Stimulated activated CD8-positive, alpha-beta memory T cell treated with anti-CD3 and anti-CD28 coated beads, Interleukin-4, amount 100 ng/mL, for 48 hours (primary cell): ENCODE results near the gene DCAF15.

Experiments
- DNase-seq: peaks from one replicate; pipeline ENCODE4 v3.0.0-alpha.2; 2020

Gene DCAF15

GRCh38 chr19:13995878-13996765, 43.8 kb downstream of the DCAF15 start:
- no peak for DNase-seq

- no peak for DNase-seq
Measured at GRCh38 chr19:13996928-13997630, 44.8 kb downstream of the DCAF15 start.

GRCh38 chr19:13997631-13997962, 45.3 kb downstream of the DCAF15 start:
- no peak for DNase-seq

- no peak for DNase-seq
Measured at GRCh38 chr19:13998426-13998825, 46.1 kb downstream of the DCAF15 start.

GRCh38 chr19:13999085-13999484, 46.8 kb downstream of the DCAF15 start:
- no peak for DNase-seq

- DNase-seq: no peak
Measured at GRCh38 chr19:14000691-14001375, 48.5 kb downstream of the DCAF15 start.

- DNase-seq: peak; percentile 39
Measured at GRCh38 chr19:14002571-14003250, 50.4 kb downstream of the DCAF15 start.

- DNase-seq: peak; percentile 43
Measured at GRCh38 chr19:14003251-14004055, 51.1 kb downstream of the DCAF15 start.

GRCh38 chr19:14004619-14005348, 52.5 kb downstream of the DCAF15 start:
- no peak for DNase-seq

- DNase-seq: peak; percentile 96
Measured at GRCh38 chr19:14005349-14006084, 53.2 kb downstream of the DCAF15 start.

GRCh38 chr19:14006085-14006765, 53.9 kb downstream of the DCAF15 start, which contains the start of gene RFX1:
TSS of gene RFX1 (minus strand) at chr19:14006320. CDS start at chr19:13993843, 12,477 bp downstream.
- DNase-seq: peak; percentile 100

GRCh38 chr19:14006766-14007562, 54.7 kb downstream of the DCAF15 start:
- DNase-seq: peak; percentile 87
